ENCODE measurements around the gene UGT2A2. TPM values are rescaled to one million over a fixed set of nuclear protein-coding genes. Genes with fewer than 3 reads are reported as not detected.

The UGT2A2 gene
- total and polyA plus RNA-seq, 10 of the 15 experiments (the other 5 are each of a cell fraction or from before 2014, with no cell fraction given) = 0.18 TPM; not detected in 9

DNA sequence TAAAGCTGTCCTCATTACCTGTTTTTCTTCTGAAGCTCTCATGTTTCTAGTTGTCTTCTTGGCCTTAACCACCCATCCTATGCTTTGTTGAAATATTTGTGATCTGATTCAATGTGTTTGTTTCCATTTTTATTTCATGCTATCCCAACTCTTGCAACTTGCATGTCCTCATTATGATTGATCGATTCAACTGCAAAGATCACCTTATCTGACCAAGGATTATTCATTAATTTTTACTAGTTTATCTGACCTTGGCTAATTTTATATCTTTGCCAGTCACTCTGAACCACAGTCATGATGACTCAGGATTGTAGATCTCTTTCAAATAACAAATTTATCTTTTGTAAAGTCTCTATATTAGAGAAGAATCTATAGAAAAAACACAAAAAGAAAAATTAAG is 70.7 kb downstream of the UGT2A2 start:
- H3K4me3 ChIP-seq = no peak overlapping the region
- no peak overlapping the region for H3K9ac ChIP-seq (ENCODE audit: control insufficient read depth, insufficient read depth, low read length)
- BruUV-seq (replicated peaks) = no TSS peak
- intact Hi-C loops (cut with micrococcal nuclease; ENCODE audit: unreplicated experiment) = no loop called here
- FAIRE-seq = no peak
- ATAC-seq = no peak
- no peak for TF ChIP-seq FOXM1 (IDR thresholded peaks at IDR 0.05; ENCODE audit: low read depth, low read length)
- TF ChIP-seq SREBF2 (IDR thresholded peaks at IDR 0.05; ENCODE audit: low read length) = no peak
- TF ChIP-seq GATAD2B (conservative IDR thresholded peaks at IDR 0.05; ENCODE audit: low read depth) = no peak
- TF ChIP-seq, protein P1, sequence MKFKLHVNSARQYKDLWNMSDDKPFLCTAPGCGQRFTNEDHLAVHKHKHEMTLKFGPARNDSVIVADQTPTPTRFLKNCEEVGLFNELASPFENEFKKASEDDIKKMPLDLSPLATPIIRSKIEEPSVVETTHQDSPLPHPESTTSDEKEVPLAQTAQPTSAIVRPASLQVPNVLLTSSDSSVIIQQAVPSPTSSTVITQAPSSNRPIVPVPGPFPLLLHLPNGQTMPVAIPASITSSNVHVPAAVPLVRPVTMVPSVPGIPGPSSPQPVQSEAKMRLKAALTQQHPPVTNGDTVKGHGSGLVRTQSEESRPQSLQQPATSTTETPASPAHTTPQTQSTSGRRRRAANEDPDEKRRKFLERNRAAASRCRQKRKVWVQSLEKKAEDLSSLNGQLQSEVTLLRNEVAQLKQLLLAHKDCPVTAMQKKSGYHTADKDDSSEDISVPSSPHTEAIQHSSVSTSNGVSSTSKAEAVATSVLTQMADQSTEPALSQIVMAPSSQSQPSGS (IDR thresholded peaks at IDR 0.05; ENCODE audit: low read length) = no peak
- TF ChIP-seq, protein P2, sequence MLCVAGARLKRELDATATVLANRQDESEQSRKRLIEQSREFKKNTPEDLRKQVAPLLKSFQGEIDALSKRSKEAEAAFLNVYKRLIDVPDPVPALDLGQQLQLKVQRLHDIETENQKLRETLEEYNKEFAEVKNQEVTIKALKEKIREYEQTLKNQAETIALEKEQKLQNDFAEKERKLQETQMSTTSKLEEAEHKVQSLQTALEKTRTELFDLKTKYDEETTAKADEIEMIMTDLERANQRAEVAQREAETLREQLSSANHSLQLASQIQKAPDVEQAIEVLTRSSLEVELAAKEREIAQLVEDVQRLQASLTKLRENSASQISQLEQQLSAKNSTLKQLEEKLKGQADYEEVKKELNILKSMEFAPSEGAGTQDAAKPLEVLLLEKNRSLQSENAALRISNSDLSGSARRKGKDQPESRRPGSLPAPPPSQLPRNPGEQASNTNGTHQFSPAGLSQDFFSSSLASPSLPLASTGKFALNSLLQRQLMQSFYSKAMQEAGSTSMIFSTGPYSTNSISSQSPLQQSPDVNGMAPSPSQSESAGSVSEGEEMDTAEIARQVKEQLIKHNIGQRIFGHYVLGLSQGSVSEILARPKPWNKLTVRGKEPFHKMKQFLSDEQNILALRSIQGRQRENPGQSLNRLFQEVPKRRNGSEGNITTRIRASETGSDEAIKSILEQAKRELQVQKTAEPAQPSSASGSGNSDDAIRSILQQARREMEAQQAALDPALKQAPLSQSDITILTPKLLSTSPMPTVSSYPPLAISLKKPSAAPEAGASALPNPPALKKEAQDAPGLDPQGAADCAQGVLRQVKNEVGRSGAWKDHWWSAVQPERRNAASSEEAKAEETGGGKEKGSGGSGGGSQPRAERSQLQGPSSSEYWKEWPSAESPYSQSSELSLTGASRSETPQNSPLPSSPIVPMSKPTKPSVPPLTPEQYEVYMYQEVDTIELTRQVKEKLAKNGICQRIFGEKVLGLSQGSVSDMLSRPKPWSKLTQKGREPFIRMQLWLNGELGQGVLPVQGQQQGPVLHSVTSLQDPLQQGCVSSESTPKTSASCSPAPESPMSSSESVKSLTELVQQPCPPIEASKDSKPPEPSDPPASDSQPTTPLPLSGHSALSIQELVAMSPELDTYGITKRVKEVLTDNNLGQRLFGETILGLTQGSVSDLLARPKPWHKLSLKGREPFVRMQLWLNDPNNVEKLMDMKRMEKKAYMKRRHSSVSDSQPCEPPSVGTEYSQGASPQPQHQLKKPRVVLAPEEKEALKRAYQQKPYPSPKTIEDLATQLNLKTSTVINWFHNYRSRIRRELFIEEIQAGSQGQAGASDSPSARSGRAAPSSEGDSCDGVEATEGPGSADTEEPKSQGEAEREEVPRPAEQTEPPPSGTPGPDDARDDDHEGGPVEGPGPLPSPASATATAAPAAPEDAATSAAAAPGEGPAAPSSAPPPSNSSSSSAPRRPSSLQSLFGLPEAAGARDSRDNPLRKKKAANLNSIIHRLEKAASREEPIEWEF (IDR thresholded peaks at IDR 0.05; ENCODE audit: insufficient replicate concordance, low read depth, low read length) = no peak
- no peak for TF ChIP-seq TCF7 (IDR thresholded peaks at IDR 0.05; ENCODE audit: borderline replicate concordance)
- TF ChIP-seq, protein P3, sequence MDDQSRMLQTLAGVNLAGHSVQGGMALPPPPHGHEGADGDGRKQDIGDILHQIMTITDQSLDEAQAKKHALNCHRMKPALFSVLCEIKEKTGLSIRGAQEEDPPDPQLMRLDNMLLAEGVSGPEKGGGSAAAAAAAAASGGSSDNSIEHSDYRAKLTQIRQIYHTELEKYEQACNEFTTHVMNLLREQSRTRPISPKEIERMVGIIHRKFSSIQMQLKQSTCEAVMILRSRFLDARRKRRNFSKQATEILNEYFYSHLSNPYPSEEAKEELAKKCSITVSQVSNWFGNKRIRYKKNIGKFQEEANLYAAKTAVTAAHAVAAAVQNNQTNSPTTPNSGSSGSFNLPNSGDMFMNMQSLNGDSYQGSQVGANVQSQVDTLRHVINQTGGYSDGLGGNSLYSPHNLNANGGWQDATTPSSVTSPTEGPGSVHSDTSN (IDR thresholded peaks at IDR 0.05; ENCODE audit: insufficient replicate concordance, low read depth, low read length) = no peak
- no peaks in the 10 kb centered on the region for H4K20me1 ChIP-seq (ENCODE audit: control insufficient read depth, insufficient read depth)
- DNase-seq (ENCODE audit: low read depth, low spot score) = no peak
- no peaks in the 10 kb centered on the region for H3K36me3 ChIP-seq (ENCODE audit: control insufficient read depth in 2 of 2, insufficient read depth in 2 of 2, low read length in 1 of 2)
- no peak overlapping the region for H2AFZ ChIP-seq (ENCODE audit: control insufficient read depth, low read depth, low read length)
- in situ Hi-C loops (cut with MboI) = no loop called here
- SMC1A ChIA-PET (ENCODE audit: uncharacterized antibody, unreplicated experiment) = no interaction called here
- no peaks in the 10 kb centered on the region for H3K27me3 ChIP-seq (replicated peaks in 1 of 2; ENCODE audit: control insufficient read depth in 2 of 2, insufficient read depth in 2 of 2, low read length in 1 of 2)
- no peaks in the 10 kb centered on the region for H3K4me1 ChIP-seq (ENCODE audit: control insufficient read depth, insufficient read depth, low read length)
- H3K9me3 ChIP-seq (replicated peaks; ENCODE audit: control insufficient read depth, insufficient read depth, low read length) = no peaks in the 10 kb centered on the region
- RAD21 ChIA-PET (ENCODE audit: unreplicated experiment) = no interaction called here
- no peaks in the 10 kb centered on the region for H3K79me2 ChIP-seq (ENCODE audit: control insufficient read depth, insufficient read depth, low read length)
- WGBS (ENCODE audit: insufficient coverage, insufficient replicate concordance, low lambda C conversion rate, missing lambda C conversion rate) = 0% methylated on average over 1 of the region's 1 CpG
- CTCF ChIA-PET = no interaction called here
- POLR2A ChIA-PET = no interaction called here
- H3K27ac ChIP-seq (ENCODE audit: control insufficient read depth, insufficient read depth) = no peak overlapping the region
- no peak overlapping the region for H3K4me2 ChIP-seq (ENCODE audit: control insufficient read depth, insufficient read depth)
